A549 (cell line): Measurements from ENCODE around the gene CBFB.

Experiments
- CEBPB ChIP-seq, 2 experiments: fragments of >200 bp in 1 of 2; sonication (Bioruptor Twin) in 1 of 2; formaldehyde crosslinking in 1 of 2; IDR thresholded peaks; 2 replicates each; pipeline ENCODE4 v1.6.1; 2012 to 2016
- HOXA7 ChIP-seq: fragments of 250-450 bp; sonication (Bioruptor Pico); IDR thresholded peaks from 2 replicates; pipeline ENCODE4 v1.5.0; 2020; ENCODE audit warnings: mild to moderate bottlenecking, moderate library complexity
- JUN ChIP-seq, 2 experiments: fragments of >200 bp; sonication (Bioruptor Twin); formaldehyde crosslinking; IDR thresholded peaks; 2 replicates in 1 of 2; 3 replicates in 1 of 2; pipeline ENCODE4 v1.6.1; 2016 to 2017
- POLR2A ChIP-seq: IDR thresholded peaks from 2 replicates; pipeline ENCODE4 v1.6.1; 2012; ENCODE audit warnings: mild to moderate bottlenecking, low read length
- ZNF302 ChIP-seq: fragments of 250-450 bp; sonication (Bioruptor Pico); IDR thresholded peaks from 2 replicates; pipeline ENCODE4 v1.9.0; 2021; ENCODE audit warnings: inconsistent platforms, mild to moderate bottlenecking, moderate library complexity
- TF ChIP-seq, protein P1 (sequence below): fragments of >200 bp; sonication (Bioruptor Twin); formaldehyde crosslinking; IDR thresholded peaks from 3 replicates; pipeline ENCODE4 v1.5.1; 2016

DNA sequence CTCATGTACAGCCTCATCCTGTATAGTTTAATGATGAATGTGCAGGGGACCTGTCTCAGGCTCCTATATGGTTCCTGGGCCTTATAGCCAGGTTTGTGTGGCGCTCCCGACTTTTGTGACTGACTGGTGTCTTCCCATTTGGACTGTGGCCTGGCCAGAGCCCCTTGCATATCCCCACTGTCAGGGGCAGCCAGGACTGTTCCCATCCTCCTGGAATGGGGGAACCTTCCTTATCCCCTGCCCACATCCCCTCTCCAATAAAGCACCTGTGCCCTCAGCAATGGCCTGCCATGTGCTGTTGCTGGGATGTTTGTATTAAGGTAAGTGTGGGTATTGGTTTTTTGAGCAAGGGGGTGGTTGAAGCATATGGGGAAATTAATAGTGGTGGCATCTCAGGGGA is 119.3 kb downstream of the CBFB start:
- TF ChIP-seq POLR2A (no peak), CEBPB (IDR thresholded peaks at IDR 0.05) (no peak), HOXA7 (CRISPR knock-in tag) (no peak), JUN (IDR thresholded peaks at IDR 0.05) (no peak), ZNF302 (CRISPR knock-in tag) (no peak)
- TF ChIP-seq, protein P1, sequence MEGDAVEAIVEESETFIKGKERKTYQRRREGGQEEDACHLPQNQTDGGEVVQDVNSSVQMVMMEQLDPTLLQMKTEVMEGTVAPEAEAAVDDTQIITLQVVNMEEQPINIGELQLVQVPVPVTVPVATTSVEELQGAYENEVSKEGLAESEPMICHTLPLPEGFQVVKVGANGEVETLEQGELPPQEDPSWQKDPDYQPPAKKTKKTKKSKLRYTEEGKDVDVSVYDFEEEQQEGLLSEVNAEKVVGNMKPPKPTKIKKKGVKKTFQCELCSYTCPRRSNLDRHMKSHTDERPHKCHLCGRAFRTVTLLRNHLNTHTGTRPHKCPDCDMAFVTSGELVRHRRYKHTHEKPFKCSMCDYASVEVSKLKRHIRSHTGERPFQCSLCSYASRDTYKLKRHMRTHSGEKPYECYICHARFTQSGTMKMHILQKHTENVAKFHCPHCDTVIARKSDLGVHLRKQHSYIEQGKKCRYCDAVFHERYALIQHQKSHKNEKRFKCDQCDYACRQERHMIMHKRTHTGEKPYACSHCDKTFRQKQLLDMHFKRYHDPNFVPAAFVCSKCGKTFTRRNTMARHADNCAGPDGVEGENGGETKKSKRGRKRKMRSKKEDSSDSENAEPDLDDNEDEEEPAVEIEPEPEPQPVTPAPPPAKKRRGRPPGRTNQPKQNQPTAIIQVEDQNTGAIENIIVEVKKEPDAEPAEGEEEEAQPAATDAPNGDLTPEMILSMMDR, result no peak
